ENCODE measurements around the gene FSHB. TPM values are rescaled to one million over a fixed set of nuclear protein-coding genes. Genes with fewer than 3 reads are reported as not detected.

Gene FSHB
- total RNA-seq, 1 experiment from 2014 or later: not detected

DNA sequence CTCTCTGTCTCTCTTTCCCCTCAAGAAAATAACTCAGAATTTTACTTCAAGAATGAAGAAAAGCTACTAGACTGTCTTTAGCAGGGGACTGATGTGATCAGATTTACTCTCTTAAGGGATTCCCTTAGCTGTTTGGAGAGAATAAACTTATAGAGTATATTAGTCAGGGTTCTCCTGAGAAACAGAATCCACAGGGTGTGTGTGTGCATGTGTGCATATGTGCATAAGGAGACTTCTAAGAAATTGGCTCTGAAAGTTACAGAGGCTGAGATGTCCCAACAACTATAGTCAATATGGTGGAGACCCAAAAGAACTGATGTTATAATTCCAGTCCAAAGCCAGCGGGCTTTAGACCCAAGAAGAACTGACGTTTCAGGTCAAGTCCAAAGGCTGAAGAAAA lies 49.0 kb downstream of the FSHB start:
- TF ChIP-seq, protein P1, sequence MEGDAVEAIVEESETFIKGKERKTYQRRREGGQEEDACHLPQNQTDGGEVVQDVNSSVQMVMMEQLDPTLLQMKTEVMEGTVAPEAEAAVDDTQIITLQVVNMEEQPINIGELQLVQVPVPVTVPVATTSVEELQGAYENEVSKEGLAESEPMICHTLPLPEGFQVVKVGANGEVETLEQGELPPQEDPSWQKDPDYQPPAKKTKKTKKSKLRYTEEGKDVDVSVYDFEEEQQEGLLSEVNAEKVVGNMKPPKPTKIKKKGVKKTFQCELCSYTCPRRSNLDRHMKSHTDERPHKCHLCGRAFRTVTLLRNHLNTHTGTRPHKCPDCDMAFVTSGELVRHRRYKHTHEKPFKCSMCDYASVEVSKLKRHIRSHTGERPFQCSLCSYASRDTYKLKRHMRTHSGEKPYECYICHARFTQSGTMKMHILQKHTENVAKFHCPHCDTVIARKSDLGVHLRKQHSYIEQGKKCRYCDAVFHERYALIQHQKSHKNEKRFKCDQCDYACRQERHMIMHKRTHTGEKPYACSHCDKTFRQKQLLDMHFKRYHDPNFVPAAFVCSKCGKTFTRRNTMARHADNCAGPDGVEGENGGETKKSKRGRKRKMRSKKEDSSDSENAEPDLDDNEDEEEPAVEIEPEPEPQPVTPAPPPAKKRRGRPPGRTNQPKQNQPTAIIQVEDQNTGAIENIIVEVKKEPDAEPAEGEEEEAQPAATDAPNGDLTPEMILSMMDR (conservative IDR thresholded peaks at IDR 0.05): no peak
- no peak overlapping the region for H3K18ac ChIP-seq (ENCODE audit: insufficient read length, low read depth, low read length)
- H3K9me3 ChIP-seq (ENCODE audit: control insufficient read depth, low read depth, low read length): no peaks in the 10 kb centered on the region
- H3K4me3 Mint-ChIP-seq: no peak overlapping the region
- H3K27me3 ChIP-seq (ENCODE audit: insufficient read depth, low read length): no peaks in the 10 kb centered on the region
- no peak overlapping the region for H3K9ac ChIP-seq (ENCODE audit: extremely low read depth, insufficient read length, low read length)
- H3K4me2 ChIP-seq (ENCODE audit: insufficient read depth, insufficient read length, low read length): no peak overlapping the region
- H2BK5ac ChIP-seq (ENCODE audit: insufficient read length, low read length): no peak overlapping the region
- H4K91ac ChIP-seq (ENCODE audit: insufficient read length, low read depth, low read length): no peak overlapping the region
- no peak overlapping the region for H2BK12ac ChIP-seq (ENCODE audit: insufficient read length, low read depth, low read length)
- peaks cover 6% of the 10 kb centered on the region for H3K27me3 Mint-ChIP-seq (ENCODE audit: low read depth)
- no peaks in the 10 kb centered on the region for H3K4me1 ChIP-seq (ENCODE audit: insufficient read depth, low read length)
- H3K23me2 ChIP-seq (ENCODE audit: insufficient read length, low read depth, low read length, poor library complexity, severe bottlenecking): no peaks in the 10 kb centered on the region
- H2AFZ ChIP-seq (ENCODE audit: low read length): no peak overlapping the region
- H3K79me2 ChIP-seq (ENCODE audit: insufficient read depth, low read length): no peaks in the 10 kb centered on the region
- H4K20me1 ChIP-seq (ENCODE audit: control insufficient read depth, insufficient read depth, insufficient read length): no peaks in the 10 kb centered on the region
- H2BK20ac ChIP-seq (ENCODE audit: low read depth, low read length, poor library complexity, severe bottlenecking): no peak overlapping the region
- no peak overlapping the region for H3K27ac Mint-ChIP-seq
- no peak overlapping the region for H2AK5ac ChIP-seq (ENCODE audit: insufficient read length, low read length)
- no peaks in the 10 kb centered on the region for H3K9me3 Mint-ChIP-seq
- no CpG with 5 or more reads among the region's 2 CpGs for WGBS (ENCODE audit: extremely low coverage, insufficient read length, low lambda C conversion rate)
- H2BK120ac ChIP-seq (ENCODE audit: low read depth, low read length, poor library complexity, severe bottlenecking): no peak overlapping the region
- H3K4ac ChIP-seq (ENCODE audit: low read depth, low read length): no peak overlapping the region
- H3K56ac ChIP-seq (ENCODE audit: insufficient read length, low read depth, low read length): no peak overlapping the region
- H3K79me1 ChIP-seq (ENCODE audit: insufficient read depth, low read depth, low read length, poor library complexity, severe bottlenecking): no peaks in the 10 kb centered on the region
- H3K4me1 Mint-ChIP-seq: no peaks in the 10 kb centered on the region
- no peak for DNase-seq
- H3K23ac ChIP-seq (ENCODE audit: insufficient read length, low read depth, low read length): no peak overlapping the region
- no peak overlapping the region for H3K27ac ChIP-seq (ENCODE audit: insufficient read length, low read depth, low read length)
- no peaks in the 10 kb centered on the region for H3K36me3 Mint-ChIP-seq (ENCODE audit: insufficient read depth in 1 of 3, low read depth in 3 of 3)
- H4K8ac ChIP-seq (replicated peaks; ENCODE audit: insufficient read length, low read depth, low read length): no peak overlapping the region
- H3K14ac ChIP-seq (ENCODE audit: insufficient read depth, low read length): no peak overlapping the region
- no peak overlapping the region for H4K5ac ChIP-seq (ENCODE audit: insufficient read length, low read depth, low read length)
- H3T11ph ChIP-seq (ENCODE audit: low read length): no peak overlapping the region
- no peak overlapping the region for H2BK15ac ChIP-seq (ENCODE audit: low read depth, low read length)

Data from H9 (cell line).